Measurements from ENCODE around the gene PPP1R11.

GRCh38 chr6:30067460-30068139 is 602 bp downstream of the PPP1R11 start:
- TF ChIP-seq IRF2 (CRISPR knock-in tag; IDR thresholded peaks at IDR 0.05) = no peak
- TF ChIP-seq STAT6 (CRISPR knock-in tag; IDR thresholded peaks at IDR 0.05) = no peak
- TF ChIP-seq ZNF407 (IDR thresholded peaks at IDR 0.05; ENCODE audit: low read depth) = no peak; the same call in 1 of the 2 replicates
- TF ChIP-seq GABPA (tag; conservative IDR thresholded peaks at IDR 0.05; ENCODE audit: low read depth) = peak; percentile 76; the same call in 1 of the 2 replicates
- no peak for TF ChIP-seq KLF6 (CRISPR knock-in tag; IDR thresholded peaks at IDR 0.05; ENCODE audit: borderline replicate concordance)
- TF ChIP-seq CBX2 (IDR thresholded peaks at IDR 0.05; ENCODE audit: insufficient read depth, low read length, poor library complexity, severe bottlenecking) = no peak
- peak; percentile 85; the same call in 1 of the 2 replicates for TF ChIP-seq LARP7 (IDR thresholded peaks at IDR 0.05)
